ENCODE results near the gene MAJIN.

MAJIN gene

GRCh38 chr11:64892411-64892831 is 79.5 kb downstream of the MAJIN start:
- DNase-seq (ENCODE audit: low spot score): no peak

DNA sequence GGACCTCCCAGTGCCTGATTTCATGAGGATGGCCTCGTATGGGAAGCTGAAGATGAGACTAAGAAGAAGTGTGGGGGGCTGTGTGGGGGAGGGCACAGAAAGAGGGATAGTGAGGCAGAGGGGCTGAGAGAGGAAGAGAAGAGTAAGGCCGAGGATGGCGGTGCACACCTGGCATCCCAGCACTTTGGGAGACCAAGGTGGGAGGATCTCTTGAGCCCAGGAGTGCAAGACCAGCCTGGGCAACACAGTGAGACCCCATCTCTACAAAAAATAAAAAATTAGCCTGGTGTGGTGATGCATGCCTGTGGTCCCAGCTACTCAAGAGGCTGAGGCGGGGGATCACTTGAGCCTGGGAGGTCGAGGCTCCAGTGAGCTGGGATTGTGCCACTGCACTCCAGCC is 80.0 kb downstream of the MAJIN start:
- DNase-seq (ENCODE audit: low spot score): no peak

GRCh38 chr11:64891215-64891848 is 80.6 kb downstream of the MAJIN start:
- DNase-seq (ENCODE audit: low spot score): no peak

DNA sequence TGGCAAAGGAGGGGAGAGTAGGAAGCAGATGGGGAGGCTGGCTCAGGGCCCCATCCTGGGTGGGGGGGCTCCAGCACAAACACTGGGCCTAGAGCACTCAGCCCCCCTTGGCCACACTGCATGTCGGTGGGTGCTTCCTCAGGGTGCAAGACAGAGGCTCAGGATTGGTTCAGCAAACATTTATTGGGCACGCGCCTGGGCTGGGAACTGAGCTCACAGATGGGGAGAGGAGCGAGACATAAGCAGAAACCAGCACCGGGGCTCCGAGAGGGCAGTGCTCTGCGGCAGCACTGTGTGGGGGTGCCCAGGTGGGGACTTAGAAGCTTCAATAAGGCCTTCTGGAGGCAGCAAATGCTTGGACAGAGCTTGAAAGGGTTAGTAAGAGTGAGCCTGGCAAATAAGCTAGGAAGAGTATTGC is 81.4 kb downstream of the MAJIN start:
- DNase-seq (ENCODE audit: low spot score): no peak

- no peak for DNase-seq (ENCODE audit: low spot score)
Measured at GRCh38 chr11:64888729-64889511, 83.0 kb downstream of the MAJIN start.

DNA sequence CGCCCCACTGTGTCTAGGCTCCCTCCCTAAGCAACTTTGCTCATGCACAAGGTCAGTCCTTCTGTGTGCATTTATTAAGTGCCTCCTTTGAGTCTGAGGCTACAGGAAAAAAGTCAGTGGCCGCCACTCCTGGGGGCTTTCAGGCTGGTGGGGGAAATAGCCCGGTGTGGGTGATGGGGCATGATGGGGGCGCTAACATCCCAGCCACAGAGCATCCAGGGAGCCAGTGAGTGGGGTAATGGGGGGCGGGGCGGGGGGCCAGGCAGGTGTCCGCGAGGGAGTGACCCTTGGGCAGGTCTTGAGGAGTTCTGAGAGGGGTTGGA is 83.5 kb downstream of the MAJIN start:
- DNase-seq (ENCODE audit: low spot score): no peak
